ENCODE data around the gene DIS3L2. TPM values are rescaled to one million over a fixed set of nuclear protein-coding genes. Genes with fewer than 3 reads are reported as not detected.

The DIS3L2 gene
- total RNA-seq, 2 experiments from 2014 or later, result 20.2 to 20.6 TPM

DNA sequence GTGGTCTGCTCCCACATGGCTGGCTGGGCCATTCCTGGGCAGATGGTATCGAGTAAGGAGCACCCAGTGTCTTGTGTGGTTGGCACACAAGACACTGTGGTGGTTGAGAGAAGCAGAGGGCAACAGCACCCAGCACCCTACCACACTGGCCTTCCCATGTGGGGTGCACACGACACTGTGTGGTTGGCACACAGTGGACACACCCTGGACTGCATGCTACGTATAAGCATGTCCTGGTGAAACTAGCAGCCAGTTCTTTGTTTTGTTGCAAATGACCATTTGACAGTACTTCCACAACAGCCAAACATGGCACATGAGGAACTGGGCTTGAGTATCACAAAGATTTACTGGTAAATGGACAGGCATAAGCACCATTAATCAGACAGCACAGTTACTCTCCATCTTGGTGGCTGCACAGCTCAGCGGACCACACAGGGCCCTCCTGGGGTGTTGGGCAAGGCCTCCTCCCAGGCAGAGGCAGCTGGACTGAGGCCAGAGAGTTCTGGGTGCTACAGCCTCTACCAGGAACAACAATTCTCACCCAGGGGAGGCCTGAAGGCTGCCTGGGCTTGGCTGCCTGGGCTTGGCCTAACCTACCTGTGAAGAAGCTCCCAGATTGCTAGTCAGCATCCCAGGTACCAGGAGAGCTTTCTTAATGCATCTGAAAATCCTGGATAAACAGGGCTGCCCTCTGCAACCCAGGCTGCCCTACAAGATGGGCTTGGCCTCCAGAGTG, 357.7 kb downstream of the DIS3L2 start:
- Histone ChIP-seq H4K20me1 (ENCODE audit: insufficient read depth, low read length) (no peaks in the 10 kb centered on the region), H2AFZ (ENCODE audit: low read length) (no peak overlapping the region), H3K4me2 (ENCODE audit: low read length) (no peak overlapping the region), H3K9me3 (ENCODE audit: low read length) (no peaks in the 10 kb centered on the region), H3K4me1 (ENCODE audit: insufficient read depth, low read length, poor library complexity, severe bottlenecking) (no peaks in the 10 kb centered on the region), H3K9me2 (ENCODE audit: insufficient read depth, low read length) (no peaks in the 10 kb centered on the region), H3K4me3 (ENCODE audit: low read depth, low read length, poor library complexity, severe bottlenecking) (no peak overlapping the region), H3K36me3 (ENCODE audit: insufficient read depth, low read length) (no peaks in the 10 kb centered on the region), H3K79me2 (ENCODE audit: insufficient read depth, low read depth, low read length) (no peaks in the 10 kb centered on the region), H3K27ac (ENCODE audit: low read depth, low read length, poor library complexity, severe bottlenecking) (no peak overlapping the region)
- DNase-seq (ENCODE audit: low spot score), result no peak
- ChIA-PET POLR2A (no interaction called here), CTCF (ENCODE audit: unreplicated experiment) (no interaction called here)
- no TSS peak for BruUV-seq (replicated peaks)
- TF ChIP-seq, protein P1, sequence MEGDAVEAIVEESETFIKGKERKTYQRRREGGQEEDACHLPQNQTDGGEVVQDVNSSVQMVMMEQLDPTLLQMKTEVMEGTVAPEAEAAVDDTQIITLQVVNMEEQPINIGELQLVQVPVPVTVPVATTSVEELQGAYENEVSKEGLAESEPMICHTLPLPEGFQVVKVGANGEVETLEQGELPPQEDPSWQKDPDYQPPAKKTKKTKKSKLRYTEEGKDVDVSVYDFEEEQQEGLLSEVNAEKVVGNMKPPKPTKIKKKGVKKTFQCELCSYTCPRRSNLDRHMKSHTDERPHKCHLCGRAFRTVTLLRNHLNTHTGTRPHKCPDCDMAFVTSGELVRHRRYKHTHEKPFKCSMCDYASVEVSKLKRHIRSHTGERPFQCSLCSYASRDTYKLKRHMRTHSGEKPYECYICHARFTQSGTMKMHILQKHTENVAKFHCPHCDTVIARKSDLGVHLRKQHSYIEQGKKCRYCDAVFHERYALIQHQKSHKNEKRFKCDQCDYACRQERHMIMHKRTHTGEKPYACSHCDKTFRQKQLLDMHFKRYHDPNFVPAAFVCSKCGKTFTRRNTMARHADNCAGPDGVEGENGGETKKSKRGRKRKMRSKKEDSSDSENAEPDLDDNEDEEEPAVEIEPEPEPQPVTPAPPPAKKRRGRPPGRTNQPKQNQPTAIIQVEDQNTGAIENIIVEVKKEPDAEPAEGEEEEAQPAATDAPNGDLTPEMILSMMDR (conservative IDR thresholded peaks at IDR 0.05; ENCODE audit: low read length), result no peak
- TF ChIP-seq EZH2phosphoT487 (IDR thresholded peaks at IDR 0.05; ENCODE audit: borderline replicate concordance, low read depth, low read length), result no peak
- intact Hi-C loops (cut with micrococcal nuclease; ENCODE audit: unreplicated experiment), result no loop called here

DNA sequence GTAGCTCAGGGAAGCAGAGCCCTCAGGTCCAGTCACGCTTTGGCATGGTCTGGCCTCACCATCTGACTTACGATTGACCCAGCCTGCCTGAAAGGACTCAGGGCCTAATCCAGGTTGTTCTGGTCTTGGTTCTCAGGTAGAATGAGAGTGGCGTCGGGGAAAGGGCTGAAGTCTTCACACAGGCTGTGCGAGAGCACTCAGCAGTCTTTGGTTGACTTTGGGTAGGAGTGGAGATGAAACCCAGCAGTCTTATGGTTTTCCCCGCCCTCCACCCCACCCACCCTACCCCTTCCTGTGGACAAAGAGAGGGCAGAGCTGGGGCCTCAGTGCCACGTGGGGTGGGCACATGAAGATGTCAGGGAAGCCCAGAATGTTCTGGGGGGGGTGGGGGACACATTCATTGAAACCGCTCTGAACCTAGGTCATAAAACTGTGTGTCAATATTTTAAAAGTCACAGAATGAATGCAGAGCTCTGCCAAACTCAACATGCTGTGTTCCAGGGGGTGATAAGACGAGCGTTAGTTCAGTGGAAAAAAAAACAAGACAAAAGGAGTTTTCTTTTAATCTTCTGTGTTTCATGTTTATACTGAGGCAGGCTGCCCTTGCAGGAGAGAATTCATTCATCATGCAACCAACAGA, 358.4 kb downstream of the DIS3L2 start:
- TF ChIP-seq EZH2phosphoT487 (IDR thresholded peaks at IDR 0.05; ENCODE audit: borderline replicate concordance, low read depth, low read length), result no peak
- TF ChIP-seq, protein P1 (conservative IDR thresholded peaks at IDR 0.05; ENCODE audit: low read length), result no peak
- no peak overlapping the region for H2AFZ ChIP-seq (ENCODE audit: low read length)
- H3K4me3 ChIP-seq (ENCODE audit: low read depth, low read length, poor library complexity, severe bottlenecking), result no peak overlapping the region
- no peaks in the 10 kb centered on the region for H3K4me1 ChIP-seq (ENCODE audit: insufficient read depth, low read length, poor library complexity, severe bottlenecking)
- H3K27ac ChIP-seq (ENCODE audit: low read depth, low read length, poor library complexity, severe bottlenecking), result no peak overlapping the region
- no TSS peak for BruUV-seq (replicated peaks)
- H3K9me3 ChIP-seq (ENCODE audit: low read length), result no peaks in the 10 kb centered on the region
- no peaks in the 10 kb centered on the region for H4K20me1 ChIP-seq (ENCODE audit: insufficient read depth, low read length)
- ChIA-PET CTCF (ENCODE audit: unreplicated experiment) (no interaction called here), POLR2A (interaction anchor here (0.8 kb wide), 1 partner anchor 136 kb away, joined by 3 read pairs; no protein-coding TSS in a partner anchor)
- no peak for DNase-seq (ENCODE audit: low spot score)
- intact Hi-C loops (cut with micrococcal nuclease; ENCODE audit: unreplicated experiment), result no loop called here
- no peaks in the 10 kb centered on the region for H3K79me2 ChIP-seq (ENCODE audit: insufficient read depth, low read depth, low read length)
- no peaks in the 10 kb centered on the region for H3K36me3 ChIP-seq (ENCODE audit: insufficient read depth, low read length)
- H3K4me2 ChIP-seq (ENCODE audit: low read length), result no peak overlapping the region
- H3K9me2 ChIP-seq (ENCODE audit: insufficient read depth, low read length), result no peaks in the 10 kb centered on the region

DNA sequence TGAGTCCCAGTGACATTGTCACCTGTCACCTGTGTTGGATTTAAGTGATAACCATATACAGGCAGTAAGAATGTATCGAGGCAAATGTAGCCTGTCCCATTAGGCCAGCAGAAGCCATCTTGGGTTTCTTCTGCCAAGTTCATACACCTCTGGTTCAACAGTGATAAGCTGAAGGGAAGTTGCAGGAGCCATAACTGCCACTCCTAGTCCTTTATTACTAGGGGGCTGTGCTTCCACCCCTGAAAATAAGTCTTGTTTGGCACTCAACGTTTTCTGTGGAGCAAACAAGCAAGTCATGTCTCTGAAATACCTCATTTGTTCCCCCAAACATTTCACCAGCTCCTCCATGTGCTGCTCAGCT, 358.9 kb downstream of the DIS3L2 start:
- H3K9me3 ChIP-seq (ENCODE audit: low read length), result no peaks in the 10 kb centered on the region
- ChIA-PET POLR2A (interaction anchor here (0.8 kb wide), 1 partner anchor 136 kb away, joined by 3 read pairs; no protein-coding TSS in a partner anchor), CTCF (ENCODE audit: unreplicated experiment) (no interaction called here)
- intact Hi-C loops (cut with micrococcal nuclease; ENCODE audit: unreplicated experiment), result no loop called here
- no peaks in the 10 kb centered on the region for H4K20me1 ChIP-seq (ENCODE audit: insufficient read depth, low read length)
- H3K4me2 ChIP-seq (ENCODE audit: low read length), result no peak overlapping the region
- no peak overlapping the region for H3K4me3 ChIP-seq (ENCODE audit: low read depth, low read length, poor library complexity, severe bottlenecking)
- H3K79me2 ChIP-seq (ENCODE audit: insufficient read depth, low read depth, low read length), result no peaks in the 10 kb centered on the region
- no TSS peak for BruUV-seq (replicated peaks)
- no peaks in the 10 kb centered on the region for H3K36me3 ChIP-seq (ENCODE audit: insufficient read depth, low read length)
- H3K9me2 ChIP-seq (ENCODE audit: insufficient read depth, low read length), result no peaks in the 10 kb centered on the region
- H3K27ac ChIP-seq (ENCODE audit: low read depth, low read length, poor library complexity, severe bottlenecking), result no peak overlapping the region
- no peak overlapping the region for H2AFZ ChIP-seq (ENCODE audit: low read length)
- DNase-seq (ENCODE audit: low spot score), result no peak
- no peak for TF ChIP-seq EZH2phosphoT487 (IDR thresholded peaks at IDR 0.05; ENCODE audit: borderline replicate concordance, low read depth, low read length)
- TF ChIP-seq, protein P1 (conservative IDR thresholded peaks at IDR 0.05; ENCODE audit: low read length), result no peak
- H3K4me1 ChIP-seq (ENCODE audit: insufficient read depth, low read length, poor library complexity, severe bottlenecking), result no peaks in the 10 kb centered on the region

All from OCI-LY7 (cell line).